Keratinocyte (primary cell): Measurements from ENCODE around the gene RNF141. TPM values are rescaled to one million over a fixed set of nuclear protein-coding genes. Genes with fewer than 3 reads are reported as not detected.

Experiments used
- DNase-seq: peaks from one replicate; pipeline ENCODE4 v3.0.0-alpha.2; 2011; ENCODE audit warnings: low read depth, missing footprints, low spot score
- FAIRE-seq: peaks from 2 replicates; lab custom pipeline; 2011; peaks lifted over from hg19 to GRCh38; lab: Jason Lieb, UNC
- H2AFZ ChIP-seq: 2 replicates; pipeline ENCODE4 v1.6.0; 2012; ENCODE audit warnings: low read length, control low read depth, inconsistent platforms; ENCODE audit not compliant: control insufficient read depth
- H3K27ac ChIP-seq: 2 replicates; pipeline ENCODE4 v1.5.1; 2011; ENCODE audit warnings: low read length; ENCODE audit not compliant: control insufficient read depth, insufficient read depth
- H3K27me3 ChIP-seq: 3 replicates; pipeline ENCODE4 v1.6.0; 2011; ENCODE audit warnings: low read length; ENCODE audit not compliant: control insufficient read depth, insufficient read depth; ENCODE audit errors: extremely low read depth
- H3K36me3 ChIP-seq, 2 experiments: 2 replicates in 1 of 2; 3 replicates in 1 of 2; pipeline ENCODE4 v1.5.1; 2011; ENCODE audit warnings: low read length in 2 of 2, mild to moderate bottlenecking in 1 of 2; ENCODE audit not compliant: control insufficient read depth in 2 of 2, insufficient read depth in 2 of 2; ENCODE audit errors: extremely low read depth in 1 of 2
- H3K4me1 ChIP-seq: 3 replicates; pipeline ENCODE4 v1.5.1; 2011; ENCODE audit warnings: low read length; ENCODE audit not compliant: control insufficient read depth, insufficient read depth; ENCODE audit errors: extremely low read depth
- H3K4me2 ChIP-seq: 3 replicates; pipeline ENCODE4 v1.6.0; 2011; ENCODE audit warnings: low read depth, low read length; ENCODE audit not compliant: control insufficient read depth, insufficient read depth; ENCODE audit errors: extremely low read depth
- H3K4me3 ChIP-seq, 3 experiments: fragments of 200-600 bp in 1 of 3; sonication (generic) in 1 of 3; 2 replicates in 2 of 3; 3 replicates in 1 of 3; pipeline ENCODE4 v1.5.1; 2011 to 2016; ENCODE audit warnings: low read length in 3 of 3, mild to moderate bottlenecking in 3 of 3, control low read depth in 2 of 3, inconsistent platforms in 1 of 3, low read depth in 1 of 3, mixed read lengths in 1 of 3, mixed run types in 1 of 3, moderate library complexity in 1 of 3; ENCODE audit not compliant: control insufficient read depth in 2 of 3, insufficient read depth in 2 of 3; ENCODE audit errors: extremely low read depth in 1 of 3
- H3K79me2 ChIP-seq: 2 replicates; pipeline ENCODE4 v1.6.0; 2012; ENCODE audit warnings: low read length; ENCODE audit not compliant: control insufficient read depth, insufficient read depth
- H3K9ac ChIP-seq: 3 replicates; pipeline ENCODE4 v1.6.0; 2011; ENCODE audit warnings: low read length; ENCODE audit not compliant: control insufficient read depth, insufficient read depth; ENCODE audit errors: extremely low read depth
- H3K9me1 ChIP-seq: 3 replicates; pipeline ENCODE4 v1.6.0; 2011; ENCODE audit warnings: low read length; ENCODE audit not compliant: control insufficient read depth, insufficient read depth; ENCODE audit errors: extremely low read depth
- H3K9me3 ChIP-seq: 2 replicates; pipeline ENCODE4 v1.5.1; 2012; ENCODE audit warnings: low read depth, low read length; ENCODE audit not compliant: control insufficient read depth
- H4K20me1 ChIP-seq: 3 replicates; pipeline ENCODE4 v1.6.0; 2011; ENCODE audit warnings: low read length; ENCODE audit not compliant: control insufficient read depth, insufficient read depth; ENCODE audit errors: extremely low read depth
- CTCF ChIP-seq, 3 experiments: IDR thresholded peaks in 1 of 3; conservative IDR thresholded peaks in 1 of 3; optimal IDR thresholded peaks in 1 of 3; 2 replicates in 2 of 3; 3 replicates in 1 of 3; pipeline versions ENCODE3 to v1.5.1; 2011; ENCODE audit warnings: low read length in 3 of 3, mild to moderate bottlenecking in 3 of 3, moderate library complexity in 2 of 3, control low read depth in 1 of 3, inconsistent platforms in 1 of 3; ENCODE audit not compliant: insufficient read depth in 2 of 3; ENCODE audit errors: extremely low read depth in 1 of 3
- EZH2 ChIP-seq: IDR thresholded peaks from one replicate; pipeline ENCODE4 v1.6.1; 2012; ENCODE audit warnings: inconsistent platforms, mild to moderate bottlenecking, low read length, moderate library complexity
- dilution Hi-C: fragments of 300-500 bp; cut with MboI; formaldehyde crosslinking; loops from one replicate; pipeline ENCODE4 v1.7.0; 2020; ENCODE audit warnings: low sequenced_read_pairs; ENCODE audit not compliant: extremely low pct_ligation_motif_present
- polyA plus RNA-seq, 5 experiments: library from polyadenylated mRNA; depleted of rRNA in 3 of 5; stranded (reverse) in 3 of 5; stranded (forward) in 1 of 5; unstranded in 1 of 5; fragments of >200 nt; gene quantifications; 1 replicate in 1 of 5; 2 replicates in 3 of 5; 3 replicates in 1 of 5; pipeline versions ENCODE4 v1.2.1 to v1.2.3, GENCODE V29; 2011 to 2012; ENCODE audit warnings: missing spikeins in 2 of 5, low read depth in 1 of 5, low replicate concordance in 1 of 5

The RNF141 gene
- polyA plus RNA-seq, 1 donor (not counting 4 experiments of a cell fraction or from before 2014, with no cell fraction given): 59.1 TPM

- FAIRE-seq: no peak
Observed at GRCh38 chr11:10502065-10502680, 38.8 kb downstream of the RNF141 start.

GRCh38 chr11:10500757-10501684 is 40.0 kb downstream of the RNF141 start:
- H3K4me3 ChIP-seq: no peak overlapping the region
- no peak overlapping the region for H3K4me2 ChIP-seq
- no peak overlapping the region for H2AFZ ChIP-seq
- DNase-seq (no peak), FAIRE-seq (no peak)
- H3K9ac ChIP-seq: no peak overlapping the region
- dilution Hi-C loops: loop anchor here (25.0 kb wide), 1 partner anchor 236 kb away; no protein-coding TSS in a partner anchor
- H3K27ac ChIP-seq: no peak overlapping the region
- H3K27me3 ChIP-seq: no peaks in the 10 kb centered on the region
- no peaks in the 10 kb centered on the region for H4K20me1 ChIP-seq
- H3K36me3 ChIP-seq: peaks cover 24 to 49% of the 10 kb centered on the region in 2 experiments
- no peaks in the 10 kb centered on the region for H3K79me2 ChIP-seq
- H3K9me1 ChIP-seq: no peaks in the 10 kb centered on the region
- no peak for TF ChIP-seq EZH2
- no peak for TF ChIP-seq CTCF (optimal IDR thresholded peaks at IDR 0.05 in 1 of 3, IDR thresholded peaks at IDR 0.05 in 1 of 3, conservative IDR thresholded peaks at IDR 0.05 in 1 of 3; ENCODE audit: extremely low read depth in 1 of 3, insufficient read depth in 2 of 3, low read length in 3 of 3)
- H3K9me3 ChIP-seq: no peaks in the 10 kb centered on the region
- H3K4me1 ChIP-seq: peaks cover 11% of the 10 kb centered on the region

More at GRCh38 chr11:10502065-10502680, 38.8 kb downstream of the RNF141 start:
- DNase-seq: no peak
- no peak overlapping the region for H3K9ac ChIP-seq
- H3K36me3 ChIP-seq: peaks cover 19 to 49% of the 10 kb centered on the region in 2 experiments
- no peak overlapping the region for H3K4me2 ChIP-seq
- TF ChIP-seq EZH2: no peak
- TF ChIP-seq CTCF (optimal IDR thresholded peaks at IDR 0.05 in 1 of 3, IDR thresholded peaks at IDR 0.05 in 1 of 3, conservative IDR thresholded peaks at IDR 0.05 in 1 of 3; ENCODE audit: extremely low read depth in 1 of 3, insufficient read depth in 2 of 3, low read length in 3 of 3): no peak
- H2AFZ ChIP-seq: no peak overlapping the region
- peaks cover 18% of the 10 kb centered on the region for H3K4me1 ChIP-seq
- H3K9me1 ChIP-seq: no peaks in the 10 kb centered on the region
- dilution Hi-C loops: loop anchor here (25.0 kb wide), 1 partner anchor 235 kb away; no protein-coding TSS in a partner anchor
- H3K9me3 ChIP-seq: no peaks in the 10 kb centered on the region
- H4K20me1 ChIP-seq: no peaks in the 10 kb centered on the region
- H3K27me3 ChIP-seq: no peaks in the 10 kb centered on the region
- no peak overlapping the region for H3K4me3 ChIP-seq
- H3K27ac ChIP-seq: no peak overlapping the region
- no peaks in the 10 kb centered on the region for H3K79me2 ChIP-seq
